ENCODE data around the gene ADAM10.
"Not testable (repeated sequence)": the region's sequence is repeated elsewhere in the genome, so short reads cannot be mapped to it uniquely, and the experiment has no call there.

ADAM10 gene

GRCh38 chr15:58608129-58608590 is 141.3 kb downstream of the ADAM10 start:
- no peak for DNase-seq (ENCODE audit: low read depth)

GRCh38 chr15:58606577-58607080 is 142.9 kb downstream of the ADAM10 start:
- DNase-seq (ENCODE audit: low read depth), result no peak

GRCh38 chr15:58605931-58606530 is 143.5 kb downstream of the ADAM10 start:
- DNase-seq (ENCODE audit: low read depth), result no peak

GRCh38 chr15:58604455-58604923 is 145.0 kb downstream of the ADAM10 start:
- DNase-seq (ENCODE audit: low read depth), result no peak

GRCh38 chr15:58603927-58604326 is 145.6 kb downstream of the ADAM10 start:
- DNase-seq (ENCODE audit: low read depth), result not testable (repeated sequence)

GRCh38 chr15:58602823-58603222 is 146.7 kb downstream of the ADAM10 start:
- DNase-seq (ENCODE audit: low read depth), result no peak

GRCh38 chr15:58598829-58599210 is 150.7 kb downstream of the ADAM10 start:
- no peak for DNase-seq (ENCODE audit: low read depth)

GRCh38 chr15:58597943-58598828 is 151.3 kb downstream of the ADAM10 start:
- no peak for DNase-seq (ENCODE audit: low read depth)

- no peak for DNase-seq (ENCODE audit: low read depth)
Observed at GRCh38 chr15:58595516-58596263, 153.8 kb downstream of the ADAM10 start.

- DNase-seq (ENCODE audit: low read depth), result no peak
Observed at GRCh38 chr15:58594898-58595297, 154.6 kb downstream of the ADAM10 start.

- no peak for DNase-seq (ENCODE audit: low read depth)
Observed at GRCh38 chr15:58593870-58594269, 155.6 kb downstream of the ADAM10 start.

GRCh38 chr15:58590926-58591325 is 158.6 kb downstream of the ADAM10 start:
- DNase-seq (ENCODE audit: low read depth), result no peak

GRCh38 chr15:58590236-58590635 is 159.3 kb downstream of the ADAM10 start:
- no peak for DNase-seq (ENCODE audit: low read depth)

- DNase-seq (ENCODE audit: low read depth), result no peak
Observed at GRCh38 chr15:58589047-58589446, 160.5 kb downstream of the ADAM10 start.

GRCh38 chr15:58588096-58588495 is 161.4 kb downstream of the ADAM10 start:
- DNase-seq (ENCODE audit: low read depth), result no peak

GRCh38 chr15:58587486-58587885 is 162.0 kb downstream of the ADAM10 start:
- no peak for DNase-seq (ENCODE audit: low read depth)

- DNase-seq (ENCODE audit: low read depth), result no peak
Observed at GRCh38 chr15:58585693-58586443, 163.6 kb downstream of the ADAM10 start.

- no peak for DNase-seq (ENCODE audit: low read depth)
Observed at GRCh38 chr15:58584789-58585461, 164.6 kb downstream of the ADAM10 start.

- DNase-seq (ENCODE audit: low read depth), result no peak
Observed at GRCh38 chr15:58583171-58583908, 166.2 kb downstream of the ADAM10 start.

- no peak for DNase-seq (ENCODE audit: low read depth)
Observed at GRCh38 chr15:58582160-58582559, 167.3 kb downstream of the ADAM10 start.

All from stimulated activated CD8-positive, alpha-beta memory T cell treated with anti-CD3 and anti-CD28 coated beads, Interleukin-15, amount 100 ng/mL, for 1 hour (primary cell).